K562 (cell line): ENCODE results near the gene KIF20B.

Experiments used
- HDAC2 ChIP-seq: fragments of 450-650 bp; IDR thresholded peaks from 2 replicates; pipeline ENCODE4 v1.6.1; 2016; ENCODE audit warnings: mild to moderate bottlenecking
- NONO ChIP-seq, 2 experiments: fragments of 200-400 bp in 1 of 2; fragments of 450-650 bp in 1 of 2; formaldehyde crosslinking in 1 of 2; IDR thresholded peaks; 2 replicates each; pipeline ENCODE4 v1.6.1; 2017; ENCODE audit warnings: low read depth in 2 of 2, mild to moderate bottlenecking in 2 of 2, moderate library complexity in 2 of 2, low read length in 1 of 2
- POLR2A ChIP-seq: fragments of 450-650 bp; conservative IDR thresholded peaks from 2 replicates; pipeline ENCODE4 v1.6.1; 2016
- POLR2AphosphoS5 ChIP-seq: IDR thresholded peaks from 2 replicates; pipeline ENCODE4 v1.6.1; 2011; ENCODE audit warnings: mild to moderate bottlenecking, low read depth, low read length, moderate library complexity; ENCODE audit not compliant: control insufficient read depth, insufficient read depth
- TEAD2 ChIP-seq: fragments of 450-650 bp; IDR thresholded peaks from 2 replicates; pipeline ENCODE4 v1.6.1; 2016; ENCODE audit warnings: missing genetic modification characterization, control low read depth, missing compliant biosample characterization
- ZC3H11A ChIP-seq: IDR thresholded peaks from 2 replicates; pipeline ENCODE4 v1.6.1; 2012; ENCODE audit warnings: low read depth, low read length, improper control_type of control experiment
- ZNF274 ChIP-seq: IDR thresholded peaks from 2 replicates; pipeline ENCODE4 v1.6.1; 2011; ENCODE audit warnings: low read depth, mild to moderate bottlenecking, low read length, moderate library complexity, borderline replicate concordance
- ZSCAN29 ChIP-seq: fragments of 450-650 bp; IDR thresholded peaks from 2 replicates; pipeline ENCODE4 v1.6.1; 2017
- TF ChIP-seq, protein P1 (sequence below): sonication (generic); formaldehyde crosslinking; IDR thresholded peaks from 2 replicates; pipeline ENCODE4 v1.9.0; 2022; ENCODE audit warnings: mild to moderate bottlenecking, missing genetic modification reagents
- TF ChIP-seq, protein P2 (sequence below): fragments of 250-450 bp; sonication (Bioruptor Pico); IDR thresholded peaks from 2 replicates; pipeline ENCODE4 v1.4.0; 2020; ENCODE audit warnings: borderline replicate concordance
- TF ChIP-seq, protein P3 (sequence below): IDR thresholded peaks from 2 replicates; pipeline ENCODE4 v1.6.1; 2016; ENCODE audit warnings: missing genetic modification characterization, missing compliant biosample characterization

GRCh38 chr10:89710753-89711152, 9.4 kb downstream of the KIF20B start:
- no peak for TF ChIP-seq ZSCAN29
- TF ChIP-seq, protein P1, sequence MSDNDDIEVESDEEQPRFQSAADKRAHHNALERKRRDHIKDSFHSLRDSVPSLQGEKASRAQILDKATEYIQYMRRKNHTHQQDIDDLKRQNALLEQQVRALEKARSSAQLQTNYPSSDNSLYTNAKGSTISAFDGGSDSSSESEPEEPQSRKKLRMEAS (CRISPR knock-in tag), result no peak
- no peak for TF ChIP-seq POLR2A
- TF ChIP-seq ZC3H11A, result no peak
- no peak for TF ChIP-seq NONO (IDR thresholded peaks at IDR 0.05; ENCODE audit: low read depth in 2 of 2, low read length in 1 of 2)
- TF ChIP-seq HDAC2, result no peak
- TF ChIP-seq POLR2AphosphoS5, result no peak
- TF ChIP-seq, protein P2, sequence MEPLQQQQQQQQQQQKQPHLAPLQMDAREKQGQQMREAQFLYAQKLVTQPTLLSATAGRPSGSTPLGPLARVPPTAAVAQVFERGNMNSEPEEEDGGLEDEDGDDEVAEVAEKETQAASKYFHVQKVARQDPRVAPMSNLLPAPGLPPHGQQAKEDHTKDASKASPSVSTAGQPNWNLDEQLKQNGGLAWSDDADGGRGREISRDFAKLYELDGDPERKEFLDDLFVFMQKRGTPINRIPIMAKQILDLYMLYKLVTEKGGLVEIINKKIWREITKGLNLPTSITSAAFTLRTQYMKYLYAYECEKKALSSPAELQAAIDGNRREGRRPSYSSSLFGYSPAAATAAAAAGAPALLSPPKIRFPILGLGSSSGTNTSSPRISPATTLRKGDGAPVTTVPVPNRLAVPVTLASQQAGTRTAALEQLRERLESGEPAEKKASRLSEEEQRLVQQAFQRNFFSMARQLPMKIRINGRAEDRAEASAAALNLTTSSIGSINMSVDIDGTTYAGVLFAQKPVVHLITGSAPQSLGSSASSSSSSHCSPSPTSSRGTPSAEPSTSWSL (CRISPR knock-in tag), result no peak
- TF ChIP-seq TEAD2 (tag), result no peak
- TF ChIP-seq, protein P3, sequence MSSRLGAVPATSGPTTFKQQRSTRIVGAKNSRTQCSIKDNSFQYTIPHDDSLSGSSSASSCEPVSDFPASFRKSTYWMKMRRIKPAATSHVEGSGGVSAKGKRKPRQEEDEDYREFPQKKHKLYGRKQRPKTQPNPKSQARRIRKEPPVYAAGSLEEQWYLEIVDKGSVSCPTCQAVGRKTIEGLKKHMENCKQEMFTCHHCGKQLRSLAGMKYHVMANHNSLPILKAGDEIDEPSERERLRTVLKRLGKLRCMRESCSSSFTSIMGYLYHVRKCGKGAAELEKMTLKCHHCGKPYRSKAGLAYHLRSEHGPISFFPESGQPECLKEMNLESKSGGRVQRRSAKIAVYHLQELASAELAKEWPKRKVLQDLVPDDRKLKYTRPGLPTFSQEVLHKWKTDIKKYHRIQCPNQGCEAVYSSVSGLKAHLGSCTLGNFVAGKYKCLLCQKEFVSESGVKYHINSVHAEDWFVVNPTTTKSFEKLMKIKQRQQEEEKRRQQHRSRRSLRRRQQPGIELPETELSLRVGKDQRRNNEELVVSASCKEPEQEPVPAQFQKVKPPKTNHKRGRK (tag), result no peak
- no peak for TF ChIP-seq ZNF274
